CD4-positive, alpha-beta T cell treated with Interferon gamma for 1 hour (primary cell): ENCODE data around the gene TMCC2.
"Not testable (repeated sequence)": the region's sequence is repeated elsewhere in the genome, so short reads cannot be mapped to it uniquely, and the experiment has no call there.

ENCODE experiments used
- DNase-seq: peaks from one replicate; pipeline ENCODE4 v3.0.0-alpha.2; 2020

TMCC2 gene, protein sequence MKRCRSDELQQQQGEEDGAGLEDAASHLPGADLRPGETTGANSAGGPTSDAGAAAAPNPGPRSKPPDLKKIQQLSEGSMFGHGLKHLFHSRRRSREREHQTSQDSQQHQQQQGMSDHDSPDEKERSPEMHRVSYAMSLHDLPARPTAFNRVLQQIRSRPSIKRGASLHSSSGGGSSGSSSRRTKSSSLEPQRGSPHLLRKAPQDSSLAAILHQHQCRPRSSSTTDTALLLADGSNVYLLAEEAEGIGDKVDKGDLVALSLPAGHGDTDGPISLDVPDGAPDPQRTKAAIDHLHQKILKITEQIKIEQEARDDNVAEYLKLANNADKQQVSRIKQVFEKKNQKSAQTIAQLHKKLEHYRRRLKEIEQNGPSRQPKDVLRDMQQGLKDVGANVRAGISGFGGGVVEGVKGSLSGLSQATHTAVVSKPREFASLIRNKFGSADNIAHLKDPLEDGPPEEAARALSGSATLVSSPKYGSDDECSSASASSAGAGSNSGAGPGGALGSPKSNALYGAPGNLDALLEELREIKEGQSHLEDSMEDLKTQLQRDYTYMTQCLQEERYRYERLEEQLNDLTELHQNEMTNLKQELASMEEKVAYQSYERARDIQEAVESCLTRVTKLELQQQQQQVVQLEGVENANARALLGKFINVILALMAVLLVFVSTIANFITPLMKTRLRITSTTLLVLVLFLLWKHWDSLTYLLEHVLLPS

GRCh38 chr1:205227584-205228013 lies at the start of gene TMCC2:
TSS of gene TMCC2 (plus strand) at chr1:205227946. CDS start at chr1:205228565, 619 bp downstream.
- peak; percentile 78 for DNase-seq

- no peak for DNase-seq
Measured at GRCh38 chr1:205179842-205180241, 47.9 kb upstream of the TMCC2 start.

DNA sequence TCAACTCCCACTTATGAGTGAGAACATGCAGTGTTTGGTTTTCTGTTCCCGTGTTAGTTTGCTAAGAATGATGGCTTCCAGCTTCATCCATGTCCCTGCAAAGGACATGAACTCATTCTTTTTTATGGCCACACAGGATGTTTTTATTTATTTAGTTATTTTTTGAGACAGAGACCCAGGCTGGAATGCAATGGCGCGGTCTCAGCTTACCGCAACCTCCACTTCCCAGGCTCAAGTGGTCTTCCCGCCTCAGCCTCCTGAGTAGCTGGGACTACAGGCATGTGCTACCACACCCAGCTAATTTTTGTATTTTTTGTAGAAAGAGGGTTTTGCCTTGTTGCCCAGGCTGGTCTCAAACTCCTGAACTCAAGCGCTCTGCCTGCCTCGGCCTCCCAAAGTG lies 47.4 kb upstream of the TMCC2 start:
- not testable (repeated sequence) for DNase-seq

DNA sequence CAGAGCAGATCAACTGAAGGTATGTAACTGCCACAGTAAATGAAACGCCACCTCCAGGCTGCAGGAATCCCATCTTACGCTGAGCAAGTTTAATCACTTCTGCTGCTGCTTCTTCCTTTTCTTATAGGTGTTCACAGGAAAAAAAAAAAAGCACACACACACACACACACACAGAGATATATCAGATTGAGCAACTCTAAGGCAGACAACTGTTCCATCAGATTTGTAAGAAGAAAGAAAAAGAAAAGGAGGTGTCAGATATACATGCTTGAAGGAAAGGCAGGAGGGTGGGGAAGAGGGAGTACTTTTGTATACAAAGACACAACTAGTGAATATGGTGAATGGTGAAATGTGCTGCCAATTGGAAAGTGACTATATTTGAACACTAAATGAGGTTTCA lies 44.8 kb upstream of the TMCC2 start:
- DNase-seq = no peak

- DNase-seq = no peak
Measured at GRCh38 chr1:205183676-205184335, 43.9 kb upstream of the TMCC2 start.

GRCh38 chr1:205186191-205186590 lies 41.6 kb upstream of the TMCC2 start:
- DNase-seq = no peak

GRCh38 chr1:205187420-205187819 lies 40.3 kb upstream of the TMCC2 start:
- DNase-seq = no peak

- DNase-seq = no peak
Measured at GRCh38 chr1:205188098-205188497, 39.6 kb upstream of the TMCC2 start.

DNA sequence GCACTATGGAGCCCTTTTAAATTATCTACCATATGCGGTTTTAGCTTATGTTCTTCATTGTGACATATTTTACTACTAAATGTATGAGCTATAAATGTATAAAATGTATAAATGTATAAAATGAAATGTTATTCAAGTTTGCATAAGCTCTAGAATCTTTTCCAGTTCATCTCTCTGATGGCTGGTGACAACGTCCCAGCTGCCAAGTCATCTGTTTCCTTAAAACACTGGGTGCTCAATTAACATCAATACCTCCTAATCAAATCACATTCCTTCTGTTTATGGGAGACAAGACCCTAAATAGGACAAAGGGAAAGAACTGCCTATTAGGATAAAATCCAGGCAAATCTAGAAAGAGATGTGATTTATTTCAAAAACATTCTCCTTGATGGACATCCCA lies 39.1 kb upstream of the TMCC2 start:
- DNase-seq = no peak

- no peak for DNase-seq
Measured at GRCh38 chr1:205189131-205189530, 38.6 kb upstream of the TMCC2 start.

DNA sequence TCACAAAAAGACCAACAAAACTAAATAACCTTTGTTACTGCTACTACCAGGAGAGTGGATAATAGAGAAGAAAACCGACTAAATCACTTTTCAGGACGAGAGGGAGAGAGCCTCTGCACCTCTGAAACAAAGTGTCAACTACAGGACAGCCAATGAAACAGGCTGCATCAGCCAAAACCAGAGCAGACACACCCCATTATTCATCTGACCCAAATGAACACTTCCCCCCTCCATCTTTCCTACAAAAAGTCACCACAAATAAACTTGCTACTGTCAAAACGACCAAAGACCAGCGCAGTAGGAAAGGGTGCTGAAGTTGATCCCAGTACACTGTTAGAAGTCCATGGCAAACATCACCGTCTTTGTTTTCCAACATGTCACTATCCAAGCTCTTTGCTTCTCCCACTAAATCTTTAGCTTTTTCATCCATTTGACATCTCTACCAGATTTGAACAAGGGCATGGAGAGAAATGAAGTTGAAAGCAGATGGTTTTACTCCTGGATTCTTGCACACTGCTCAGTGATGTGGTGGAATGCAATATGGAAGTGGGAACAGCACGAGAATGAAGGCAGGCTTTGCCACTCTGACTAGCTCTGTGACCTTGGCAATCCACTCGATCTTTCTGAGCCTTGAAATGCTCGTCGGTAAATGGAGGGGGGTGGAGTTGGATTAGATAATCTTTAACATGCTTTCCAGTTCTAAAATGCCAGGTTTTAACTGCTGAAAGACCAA lies 36.7 kb upstream of the TMCC2 start:
- no peak for DNase-seq

GRCh38 chr1:205191622-205192021 lies 36.1 kb upstream of the TMCC2 start:
- DNase-seq = no peak

DNA sequence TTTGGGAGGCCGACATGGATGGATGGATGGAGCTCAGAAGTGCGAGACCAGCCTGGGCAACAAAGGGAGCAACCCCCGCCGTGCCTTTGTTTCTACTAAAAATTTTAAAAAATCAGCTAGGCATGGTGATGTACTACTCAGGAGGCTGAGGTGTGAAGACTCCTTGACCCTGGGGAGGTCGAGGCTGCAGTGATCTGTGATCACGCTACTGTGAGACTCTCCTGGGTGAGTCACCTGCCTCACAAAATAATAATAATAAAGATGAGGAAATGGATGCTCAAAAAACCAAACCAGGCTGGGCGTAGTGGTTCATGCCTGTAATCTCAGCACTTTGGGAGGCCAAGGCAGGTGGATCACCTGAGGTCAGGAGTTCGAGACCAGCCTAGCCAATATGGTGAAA lies 35.5 kb upstream of the TMCC2 start:
- no peak for DNase-seq

DNA sequence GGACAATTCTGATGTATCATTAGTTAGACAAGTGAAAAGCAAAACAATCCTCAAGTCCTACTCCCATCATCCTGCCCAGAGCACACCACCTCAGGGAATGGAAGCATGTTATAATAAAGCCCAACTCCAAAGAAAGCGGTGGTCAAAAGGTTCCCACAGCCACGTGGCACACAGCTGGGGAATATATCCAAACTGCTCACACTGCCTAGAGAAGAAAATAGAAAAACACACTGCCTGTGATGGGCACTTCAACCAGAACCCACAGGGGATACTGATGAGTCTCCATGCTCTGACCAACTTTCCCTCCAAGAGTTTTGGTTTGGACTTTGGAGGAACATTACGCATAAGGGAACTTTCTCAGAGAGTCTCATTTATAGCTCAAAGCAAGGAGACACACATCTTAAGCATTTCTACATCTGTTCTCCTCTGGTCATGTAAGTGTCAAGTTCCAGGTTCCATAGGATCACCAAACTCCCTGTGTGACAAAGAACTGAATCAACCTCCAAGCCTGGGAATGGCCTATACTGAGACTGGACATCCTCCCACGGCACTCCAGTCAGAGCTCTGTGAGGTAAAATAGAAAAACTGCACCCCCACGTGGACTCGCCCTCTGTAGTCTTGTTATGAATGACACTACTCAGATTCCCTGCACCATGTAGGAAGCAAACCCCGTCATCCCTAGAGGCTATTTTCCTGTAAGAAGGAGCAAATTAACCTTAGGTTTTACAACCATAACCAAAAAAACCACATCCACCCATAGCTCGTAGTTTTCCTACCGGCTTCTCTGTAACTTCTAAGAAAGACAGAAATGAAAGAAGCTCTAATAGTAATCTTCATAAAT lies 28.4 kb upstream of the TMCC2 start:
- no peak for DNase-seq

DNA sequence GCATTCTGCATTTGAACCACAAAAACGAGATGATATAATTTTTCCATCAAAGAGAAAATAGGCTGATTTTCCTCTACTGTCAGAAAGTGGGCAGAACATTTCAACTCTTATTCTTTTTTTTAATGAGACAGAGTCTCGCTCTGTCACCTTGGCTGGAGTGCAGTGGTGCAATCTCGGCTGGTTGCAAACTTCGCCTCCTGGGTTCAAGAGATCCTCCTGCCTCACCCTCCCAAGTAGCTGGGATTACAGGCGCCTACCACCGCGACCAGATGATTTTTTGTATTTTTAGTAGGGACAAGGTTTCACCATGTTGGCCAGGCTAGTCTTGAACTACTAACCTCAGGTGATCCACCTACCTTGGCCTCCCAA lies 27.8 kb upstream of the TMCC2 start:
- DNase-seq = no peak

DNA sequence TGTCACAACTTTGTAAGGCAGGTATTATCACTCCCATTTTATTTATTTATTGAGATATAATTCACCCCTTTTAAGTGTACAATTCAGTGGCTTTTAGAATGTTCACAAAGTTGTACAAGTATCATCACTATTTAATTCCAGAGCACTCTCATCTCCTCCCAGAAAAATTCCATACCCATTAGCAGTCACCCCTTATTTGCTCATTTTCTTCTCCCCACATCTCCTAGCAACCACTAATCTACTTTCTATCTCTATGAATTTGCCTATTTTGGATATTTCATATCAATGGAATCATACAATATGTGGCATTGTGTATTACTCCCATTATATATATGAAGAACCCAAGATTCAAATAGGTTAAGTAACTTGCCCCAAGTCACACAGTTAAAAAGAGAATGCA lies 23.2 kb upstream of the TMCC2 start:
- DNase-seq = no peak

DNA sequence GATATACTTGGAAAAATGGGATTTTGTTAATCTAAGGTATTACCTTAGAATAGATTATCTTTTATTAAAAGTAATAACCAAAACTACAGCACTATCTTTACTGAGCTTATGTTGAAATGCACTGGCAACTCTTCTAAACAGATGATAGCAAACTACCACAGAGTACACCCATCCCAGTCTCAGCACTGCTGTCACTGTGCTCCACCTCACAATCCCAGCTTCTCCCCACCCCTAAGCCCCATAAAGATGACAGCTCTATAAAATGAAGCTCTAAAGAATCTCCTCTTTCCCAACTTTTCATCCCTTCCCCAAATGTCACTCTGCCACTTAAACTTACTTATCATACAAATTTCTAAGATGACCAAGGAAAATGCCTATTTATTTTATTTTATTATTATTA lies 22.7 kb upstream of the TMCC2 start:
- no peak for DNase-seq

DNA sequence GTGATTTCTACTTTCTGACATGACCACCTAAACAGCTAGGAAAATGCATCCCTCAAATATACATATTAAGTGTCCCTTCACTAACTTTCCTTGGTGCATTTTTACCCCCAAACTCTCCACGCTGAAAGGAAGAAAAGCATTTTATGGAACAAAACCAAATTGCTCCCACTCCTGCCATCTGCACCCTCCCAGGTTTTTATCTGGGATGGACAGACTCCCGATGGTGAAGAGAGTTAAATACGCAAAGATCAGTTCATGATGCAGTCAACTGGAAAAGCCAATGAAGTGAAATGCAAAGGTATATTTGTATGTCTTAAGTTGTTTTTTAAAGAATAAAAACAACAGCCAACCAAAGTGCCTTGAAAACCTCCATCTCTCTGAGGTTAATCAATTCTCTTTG lies 18.9 kb upstream of the TMCC2 start:
- DNase-seq = no peak

- DNase-seq = no peak
Measured at GRCh38 chr1:205210756-205211168, 17.0 kb upstream of the TMCC2 start.

GRCh38 chr1:205211169-205211838 lies 16.4 kb upstream of the TMCC2 start, which contains the start of gene DSTYK:
TSS of gene DSTYK (minus strand) at chr1:205211702. CDS start at chr1:205211535, 167 bp downstream.
- DNase-seq = peak; percentile 88

DNA sequence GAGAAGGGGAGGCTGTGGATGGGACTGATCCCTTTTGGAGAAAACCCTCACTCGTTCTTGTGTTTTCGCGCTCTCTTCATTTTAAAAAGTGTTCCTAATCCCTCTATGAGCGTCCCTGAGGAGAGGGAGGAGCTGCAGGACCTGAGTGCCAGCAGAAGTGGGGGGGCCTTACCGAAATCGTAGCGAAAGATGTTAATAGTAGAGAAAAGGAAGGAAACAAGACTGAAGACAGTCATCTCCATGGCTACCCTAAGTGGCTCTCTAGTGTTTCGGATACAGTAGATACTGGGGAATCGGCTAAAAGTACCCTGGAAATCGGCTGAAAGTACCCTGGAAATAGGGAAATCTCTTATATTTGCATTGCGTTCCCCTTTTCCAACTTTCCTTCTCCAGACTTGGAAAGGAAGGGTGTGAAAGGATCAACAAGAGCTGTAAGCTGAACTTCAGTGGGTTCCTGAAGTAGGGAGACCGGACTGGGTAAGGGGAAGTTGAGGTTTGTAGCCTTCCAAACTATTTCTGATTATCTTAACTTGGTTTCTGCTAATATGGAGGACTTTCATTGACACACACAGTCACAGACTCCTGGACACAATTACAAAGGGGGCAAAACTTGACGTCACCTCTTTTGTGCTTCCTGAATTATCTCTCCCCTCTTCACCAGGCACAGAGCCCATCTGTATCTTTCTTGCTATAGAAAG lies 15.8 kb upstream of the TMCC2 start:
- no peak for DNase-seq
